HL-60 (cell line): ENCODE results near the gene DBF4B.

Experiments
- TF ChIP-seq, protein P1 (sequence below): IDR thresholded peaks from one replicate; pipeline ENCODE4 v1.5.1; 2011; ENCODE audit warnings: low read length, control low read depth, inconsistent platforms; ENCODE audit not compliant: insufficient read depth
- TF ChIP-seq, protein P2 (sequence below): IDR thresholded peaks from 2 replicates; pipeline ENCODE4 v1.6.1; 2012; ENCODE audit warnings: low read depth; ENCODE audit not compliant: insufficient replicate concordance

DNA sequence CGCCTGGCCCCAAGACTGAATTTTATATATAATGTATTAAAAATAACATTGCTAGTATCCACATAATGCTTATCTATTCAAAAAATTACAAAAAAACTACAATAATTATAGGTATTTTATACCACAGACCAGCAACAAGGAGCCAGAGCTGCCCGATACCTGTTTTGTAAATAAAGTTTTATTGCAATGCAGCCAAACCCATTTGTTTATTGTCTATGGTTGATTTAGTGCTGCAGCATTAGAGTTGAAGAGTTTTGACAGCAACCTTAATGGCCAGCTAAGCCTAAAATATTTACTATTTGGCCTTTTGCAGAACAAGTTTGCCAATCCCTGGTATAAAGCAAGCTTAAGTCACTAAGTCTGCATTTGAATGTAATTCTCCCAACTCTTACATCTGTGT is 46.6 kb upstream of the DBF4B start:
- TF ChIP-seq, protein P1, sequence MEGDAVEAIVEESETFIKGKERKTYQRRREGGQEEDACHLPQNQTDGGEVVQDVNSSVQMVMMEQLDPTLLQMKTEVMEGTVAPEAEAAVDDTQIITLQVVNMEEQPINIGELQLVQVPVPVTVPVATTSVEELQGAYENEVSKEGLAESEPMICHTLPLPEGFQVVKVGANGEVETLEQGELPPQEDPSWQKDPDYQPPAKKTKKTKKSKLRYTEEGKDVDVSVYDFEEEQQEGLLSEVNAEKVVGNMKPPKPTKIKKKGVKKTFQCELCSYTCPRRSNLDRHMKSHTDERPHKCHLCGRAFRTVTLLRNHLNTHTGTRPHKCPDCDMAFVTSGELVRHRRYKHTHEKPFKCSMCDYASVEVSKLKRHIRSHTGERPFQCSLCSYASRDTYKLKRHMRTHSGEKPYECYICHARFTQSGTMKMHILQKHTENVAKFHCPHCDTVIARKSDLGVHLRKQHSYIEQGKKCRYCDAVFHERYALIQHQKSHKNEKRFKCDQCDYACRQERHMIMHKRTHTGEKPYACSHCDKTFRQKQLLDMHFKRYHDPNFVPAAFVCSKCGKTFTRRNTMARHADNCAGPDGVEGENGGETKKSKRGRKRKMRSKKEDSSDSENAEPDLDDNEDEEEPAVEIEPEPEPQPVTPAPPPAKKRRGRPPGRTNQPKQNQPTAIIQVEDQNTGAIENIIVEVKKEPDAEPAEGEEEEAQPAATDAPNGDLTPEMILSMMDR = no peak
- TF ChIP-seq, protein P2, sequence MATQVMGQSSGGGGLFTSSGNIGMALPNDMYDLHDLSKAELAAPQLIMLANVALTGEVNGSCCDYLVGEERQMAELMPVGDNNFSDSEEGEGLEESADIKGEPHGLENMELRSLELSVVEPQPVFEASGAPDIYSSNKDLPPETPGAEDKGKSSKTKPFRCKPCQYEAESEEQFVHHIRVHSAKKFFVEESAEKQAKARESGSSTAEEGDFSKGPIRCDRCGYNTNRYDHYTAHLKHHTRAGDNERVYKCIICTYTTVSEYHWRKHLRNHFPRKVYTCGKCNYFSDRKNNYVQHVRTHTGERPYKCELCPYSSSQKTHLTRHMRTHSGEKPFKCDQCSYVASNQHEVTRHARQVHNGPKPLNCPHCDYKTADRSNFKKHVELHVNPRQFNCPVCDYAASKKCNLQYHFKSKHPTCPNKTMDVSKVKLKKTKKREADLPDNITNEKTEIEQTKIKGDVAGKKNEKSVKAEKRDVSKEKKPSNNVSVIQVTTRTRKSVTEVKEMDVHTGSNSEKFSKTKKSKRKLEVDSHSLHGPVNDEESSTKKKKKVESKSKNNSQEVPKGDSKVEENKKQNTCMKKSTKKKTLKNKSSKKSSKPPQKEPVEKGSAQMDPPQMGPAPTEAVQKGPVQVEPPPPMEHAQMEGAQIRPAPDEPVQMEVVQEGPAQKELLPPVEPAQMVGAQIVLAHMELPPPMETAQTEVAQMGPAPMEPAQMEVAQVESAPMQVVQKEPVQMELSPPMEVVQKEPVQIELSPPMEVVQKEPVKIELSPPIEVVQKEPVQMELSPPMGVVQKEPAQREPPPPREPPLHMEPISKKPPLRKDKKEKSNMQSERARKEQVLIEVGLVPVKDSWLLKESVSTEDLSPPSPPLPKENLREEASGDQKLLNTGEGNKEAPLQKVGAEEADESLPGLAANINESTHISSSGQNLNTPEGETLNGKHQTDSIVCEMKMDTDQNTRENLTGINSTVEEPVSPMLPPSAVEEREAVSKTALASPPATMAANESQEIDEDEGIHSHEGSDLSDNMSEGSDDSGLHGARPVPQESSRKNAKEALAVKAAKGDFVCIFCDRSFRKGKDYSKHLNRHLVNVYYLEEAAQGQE = no peak
